GM23248 (cell line): Measurements from ENCODE around the gene TAS2R10.
"Not testable (repeated sequence)": the region's sequence is repeated elsewhere in the genome, so short reads cannot be mapped to it uniquely, and the experiment has no call there.

Experiments used
- EZH2 ChIP-seq: fragments of 200-600 bp; sonication (generic); IDR thresholded peaks from 2 replicates; pipeline ENCODE4 v1.6.1; 2018; ENCODE audit warnings: antibody characterized with exemption, mild to moderate bottlenecking; ENCODE audit not compliant: insufficient read depth, poor library complexity, severe bottlenecking
- EZH2phosphoT487 ChIP-seq: fragments of 200-600 bp; sonication (generic); IDR thresholded peaks from 2 replicates; pipeline ENCODE4 v1.6.1; 2018; ENCODE audit warnings: antibody characterized with exemption, moderate library complexity, mild to moderate bottlenecking, low read depth; ENCODE audit not compliant: insufficient read depth

GRCh38 chr12:10791769-10792168 lies 34.4 kb downstream of the TAS2R10 start:
- not testable (repeated sequence) for TF ChIP-seq EZH2, EZH2phosphoT487
